Common myeloid progenitor, CD34-positive (primary cell): ENCODE results near the gene PHC2.

Experiments
- CTCF ChIA-PET: fragments of 350-600 bp; sonication (Branson Sonifier 250); formaldehyde crosslinking; loops from one replicate; lab custom pipeline; 2021; ENCODE audit warnings: antibody characterized with exemption; lab: Charles Lee
- POLR2A ChIA-PET: fragments of 350-600 bp; sonication (Branson Sonifier 250); formaldehyde crosslinking; loops from one replicate; lab custom pipeline; 2021; ENCODE audit warnings: antibody characterized with exemption; lab: Charles Lee
- DNase-seq, 3 donors: peaks; one replicate each; pipeline versions ENCODE4 v3.0.0 to v3.0.0-alpha.2; 2013
- H3K27ac ChIP-seq, 2 experiments: 1 replicate in 1 of 2; 2 replicates in 1 of 2; pipeline ENCODE4 v1.7.0; 2013; ENCODE audit warnings: inconsistent platforms in 2 of 2, low read length in 2 of 2, mild to moderate bottlenecking in 2 of 2, low read depth in 1 of 2, moderate library complexity in 1 of 2; ENCODE audit not compliant: severe bottlenecking in 2 of 2, insufficient read depth in 1 of 2, poor library complexity in 1 of 2
- H3K27me3 ChIP-seq, 5 experiments: replicated peaks in 2 of 5; 1 replicate in 3 of 5; 2 replicates in 2 of 5; pipeline versions ENCODE4 v1.6.1 to v1.7.0; 2013; ENCODE audit warnings: low read length in 4 of 5, mild to moderate bottlenecking in 2 of 5, moderate library complexity in 2 of 5, inconsistent platforms in 1 of 5; ENCODE audit not compliant: insufficient read depth in 5 of 5, control insufficient read depth in 4 of 5
- H3K36me3 ChIP-seq, 4 experiments: 1 replicate in 2 of 4; 2 replicates in 2 of 4; pipeline versions ENCODE4 v1.6.1 to v1.7.0; 2013; ENCODE audit warnings: low read length in 3 of 4, control low read depth in 1 of 4, mild to moderate bottlenecking in 1 of 4; ENCODE audit not compliant: control insufficient read depth in 4 of 4, insufficient read depth in 4 of 4
- H3K4me1 ChIP-seq, 4 experiments: 1 replicate in 3 of 4; 2 replicates in 1 of 4; pipeline versions ENCODE4 v1.6.1 to v1.7.1; 2013; ENCODE audit warnings: low read length in 3 of 4, mild to moderate bottlenecking in 3 of 4, control low read depth in 1 of 4, inconsistent platforms in 1 of 4, moderate library complexity in 1 of 4; ENCODE audit not compliant: control insufficient read depth in 4 of 4, insufficient read depth in 4 of 4; ENCODE audit errors: control extremely low read depth in 1 of 4
- H3K4me3 ChIP-seq, 7 experiments: 1 replicate in 4 of 7; 2 replicates in 3 of 7; pipeline versions ENCODE4 v1.5.1 to v1.7.0; 2013; ENCODE audit warnings: mild to moderate bottlenecking in 7 of 7, low read length in 6 of 7, moderate library complexity in 6 of 7, inconsistent platforms in 2 of 7, low read depth in 2 of 7, control low read depth in 1 of 7; ENCODE audit not compliant: insufficient read depth in 4 of 7, control insufficient read depth in 1 of 7; ENCODE audit errors: extremely low read depth in 1 of 7
- H3K9me3 ChIP-seq, 5 experiments: 1 replicate in 4 of 5; 2 replicates in 1 of 5; pipeline versions ENCODE4 v1.6.1 to v1.7.1; 2013; ENCODE audit warnings: low read length in 4 of 5, mild to moderate bottlenecking in 2 of 5, inconsistent platforms in 1 of 5, low read depth in 1 of 5, moderate library complexity in 1 of 5; ENCODE audit not compliant: control insufficient read depth in 4 of 5, insufficient read depth in 2 of 5; ENCODE audit errors: control extremely low read depth in 1 of 5
- WGBS: methylation state at CpG from one replicate; pipeline ENCODE4 v1.1.5; 2013; ENCODE audit not compliant: insufficient coverage; 5-methylcytosine and 5-hydroxymethylcytosine counted together

The PHC2 gene

GRCh38 chr1:33320619-33321165 lies 110.2 kb downstream of the PHC2 start, which contains the start of gene A3GALT2:
A3GALT2 (minus strand) TSS chr1:33321098; CDS start chr1:33321098, 0 bp downstream.
- POLR2A ChIA-PET, result no interaction called here

GRCh38 chr1:33319949-33320618 lies 110.8 kb downstream of the PHC2 start:
- no peaks in the 10 kb centered on the region for H3K27me3 ChIP-seq
- peaks cover 12 to 25% (median 20%) of the 10 kb centered on the region in 4 experiments for H3K36me3 ChIP-seq
- peaks cover 0 to 4% (median 0%) of the 10 kb centered on the region in 4 experiments for H3K4me1 ChIP-seq
- no peaks in the 10 kb centered on the region for H3K9me3 ChIP-seq
- no peak overlapping the region for H3K27ac ChIP-seq
- DNase-seq, result no peak
- WGBS, result 98% methylated on average over 10 of the region's 12 CpGs
- POLR2A ChIA-PET, result no interaction called here
- no peak overlapping the region for H3K4me3 ChIP-seq
- CTCF ChIA-PET, result interaction anchor here (1.0 to 1.9 kb wide), 6 partner anchors 10 to 136 kb away, joined by 3 to 10 read pairs (median 4); no protein-coding TSS in a partner anchor

More at GRCh38 chr1:33320619-33321165, 110.2 kb downstream of the PHC2 start, which contains the start of gene A3GALT2:
- Histone ChIP-seq H3K36me3 (peaks cover 16 to 31% (median 25%) of the 10 kb centered on the region in 4 experiments), H3K4me1 (peaks cover 0 to 4% (median 0%) of the 10 kb centered on the region in 4 experiments), H3K27me3 (no peaks in the 10 kb centered on the region), H3K4me3 (no peak within 1 kb of the TSS), H3K9me3 (no peaks in the 10 kb centered on the region), H3K27ac (no peak within 1 kb of the TSS)
- DNase-seq, result no peak
- 98% methylated on average over 4 of the region's 8 CpGs for WGBS
- CTCF ChIA-PET, result interaction anchor here (1.1 to 1.9 kb wide), 5 partner anchors 9 to 135 kb away, joined by 3 to 10 read pairs (median 4); no protein-coding TSS in a partner anchor

- no peaks in the 10 kb centered on the region for H3K27me3 ChIP-seq
- H3K4me1 ChIP-seq, result peaks cover 0 to 4% (median 0%) of the 10 kb centered on the region in 4 experiments
- no peak for DNase-seq
- WGBS, result 96% methylated on average over 8 of the region's 9 CpGs
- peaks cover 8 to 18% (median 13%) of the 10 kb centered on the region in 4 experiments for H3K36me3 ChIP-seq
- ChIA-PET CTCF (interaction anchor here (1.0 to 1.9 kb wide), 3 partner anchors 23 to 136 kb away, joined by 3 to 10 read pairs (median 3); no protein-coding TSS in a partner anchor), POLR2A (no interaction called here)
- H3K27ac ChIP-seq, result no peak overlapping the region
- H3K9me3 ChIP-seq, result no peaks in the 10 kb centered on the region
- no peak overlapping the region for H3K4me3 ChIP-seq
These were observed 111.5 kb downstream of the PHC2 start for GRCh38 chr1:33319186-33319948.

- H3K4me3 ChIP-seq, result no peak overlapping the region
- CTCF ChIA-PET, result no interaction called here
- no peaks in the 10 kb centered on the region for H3K9me3 ChIP-seq
- no peaks in the 10 kb centered on the region for H3K27me3 ChIP-seq
- H3K27ac ChIP-seq, result no peak overlapping the region
- POLR2A ChIA-PET, result no interaction called here
- DNase-seq, result no peak
- WGBS, result 42% methylated on average over 2 of the region's 6 CpGs
- peaks cover 0 to 4% (median 0%) of the 10 kb centered on the region in 4 experiments for H3K4me1 ChIP-seq
- peaks cover 0 to 3% (median 3%) of the 10 kb centered on the region in 4 experiments for H3K36me3 ChIP-seq
These were observed 112.9 kb downstream of the PHC2 start for GRCh38 chr1:33317946-33318345.

GRCh38 chr1:33317354-33317753 lies 113.5 kb downstream of the PHC2 start:
- Histone ChIP-seq H3K9me3 (no peaks in the 10 kb centered on the region), H3K36me3 (no peaks in the 10 kb centered on the region), H3K27ac (no peak overlapping the region), H3K27me3 (no peaks in the 10 kb centered on the region), H3K4me3 (no peak overlapping the region), H3K4me1 (peaks cover 0 to 4% (median 0%) of the 10 kb centered on the region in 4 experiments)
- WGBS, result 0% methylated on average over 1 of the region's 1 CpG
- ChIA-PET POLR2A (interaction anchor here (0.7 kb wide), 1 partner anchor 33 kb away, joined by 3 read pairs; no protein-coding TSS in a partner anchor), CTCF (no interaction called here)
- no peak for DNase-seq

GRCh38 chr1:33316601-33317000 lies 114.3 kb downstream of the PHC2 start:
- Histone ChIP-seq H3K36me3 (no peaks in the 10 kb centered on the region), H3K27ac (no peak overlapping the region), H3K4me3 (no peak overlapping the region), H3K4me1 (peaks cover 0 to 4% (median 0%) of the 10 kb centered on the region in 4 experiments), H3K9me3 (no peaks in the 10 kb centered on the region), H3K27me3 (no peaks in the 10 kb centered on the region)
- no peak for DNase-seq
- WGBS, result no CpG with 5 or more reads among the region's 2 CpGs
- ChIA-PET POLR2A (interaction anchor here (0.7 kb wide), 1 partner anchor 34 kb away, joined by 3 read pairs; no protein-coding TSS in a partner anchor), CTCF (no interaction called here)
